GM12878 (cell line): ENCODE data around the gene EYS.

Source experiments
- CEBPB ChIP-seq, 2 experiments: fragments of 150-350 bp in 1 of 2; IDR thresholded peaks; 2 replicates each; pipeline ENCODE4 v1.6.1; 2012 to 2014; ENCODE audit warnings: low read depth in 2 of 2, low read length in 2 of 2, borderline replicate concordance in 1 of 2, inconsistent platforms in 1 of 2
- EP300 ChIP-seq, 2 experiments: fragments of 150-350 bp in 1 of 2; IDR thresholded peaks; 2 replicates each; pipeline ENCODE4 v1.6.1; 2011 to 2012; ENCODE audit warnings: low read depth in 2 of 2, low read length in 2 of 2, borderline replicate concordance in 1 of 2, improper control_type of control experiment in 1 of 2, inconsistent platforms in 1 of 2; ENCODE audit not compliant: control insufficient read depth in 1 of 2
- PBX3 ChIP-seq: IDR thresholded peaks from 2 replicates; pipeline ENCODE4 v1.6.1; 2011; ENCODE audit warnings: mild to moderate bottlenecking, low read depth, low read length, moderate library complexity; ENCODE audit not compliant: insufficient replicate concordance
- ZZZ3 ChIP-seq: IDR thresholded peaks from 2 replicates; pipeline ENCODE4 v1.6.1; 2011; ENCODE audit warnings: low read depth; ENCODE audit not compliant: control insufficient read depth, insufficient read length
- TF ChIP-seq, protein P1 (sequence below): fragments of 450-650 bp; IDR thresholded peaks from 2 replicates; pipeline ENCODE4 v1.6.1; 2018; ENCODE audit warnings: borderline replicate concordance, mild to moderate bottlenecking; ENCODE audit not compliant: partially characterized antibody
- TF ChIP-seq, protein P2 (sequence below): fragments of 450-650 bp; formaldehyde crosslinking; IDR thresholded peaks from 2 replicates; pipeline ENCODE4 v1.4.0; 2022; ENCODE audit warnings: mild to moderate bottlenecking, moderate library complexity
- TF ChIP-seq, protein P3 (sequence below), 3 experiments: IDR thresholded peaks in 2 of 3; conservative IDR thresholded peaks in 1 of 3; 2 replicates each; pipeline ENCODE4 v1.5.1; 2011; ENCODE audit warnings: low read depth in 3 of 3, low read length in 3 of 3, mild to moderate bottlenecking in 3 of 3, control low read depth in 2 of 3, moderate library complexity in 2 of 3, inconsistent platforms in 1 of 3, mixed read lengths in 1 of 3; ENCODE audit not compliant: control insufficient read depth in 2 of 3, insufficient read depth in 1 of 3; ENCODE audit errors: extremely low read depth in 1 of 3

DNA sequence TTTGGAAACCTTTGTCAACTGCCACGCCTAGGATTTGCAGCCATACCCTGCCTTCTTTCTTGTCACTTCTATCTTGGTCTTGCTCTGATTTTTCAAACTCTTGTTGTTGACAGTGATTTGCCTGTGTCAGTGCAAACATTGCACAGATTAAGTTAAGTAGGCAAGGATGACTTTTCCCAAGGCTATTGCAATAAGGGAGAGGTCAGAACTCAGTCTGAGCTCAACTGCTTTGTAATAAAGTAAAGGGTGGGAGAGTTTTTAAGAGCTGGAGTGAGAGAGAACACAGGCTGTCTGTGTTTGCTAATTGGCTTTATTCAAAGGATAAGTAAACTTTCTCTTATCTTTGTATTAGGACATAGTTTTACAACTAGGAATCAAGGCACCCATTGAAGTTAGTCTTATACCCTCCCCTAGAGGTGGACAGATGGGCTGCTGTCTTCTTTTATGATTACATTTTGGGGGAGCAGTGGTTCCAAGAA is 1622.8 kb downstream of the EYS start:
- TF ChIP-seq EP300 (IDR thresholded peaks at IDR 0.05; ENCODE audit: borderline replicate concordance in 1 of 2, control insufficient read depth in 1 of 2, low read depth in 2 of 2, low read length in 2 of 2) (no peak), ZZZ3 (no peak), CEBPB (IDR thresholded peaks at IDR 0.05; ENCODE audit: borderline replicate concordance in 1 of 2, low read depth in 2 of 2, low read length in 2 of 2) (no peak), PBX3 (no peak)
- TF ChIP-seq, protein P1, sequence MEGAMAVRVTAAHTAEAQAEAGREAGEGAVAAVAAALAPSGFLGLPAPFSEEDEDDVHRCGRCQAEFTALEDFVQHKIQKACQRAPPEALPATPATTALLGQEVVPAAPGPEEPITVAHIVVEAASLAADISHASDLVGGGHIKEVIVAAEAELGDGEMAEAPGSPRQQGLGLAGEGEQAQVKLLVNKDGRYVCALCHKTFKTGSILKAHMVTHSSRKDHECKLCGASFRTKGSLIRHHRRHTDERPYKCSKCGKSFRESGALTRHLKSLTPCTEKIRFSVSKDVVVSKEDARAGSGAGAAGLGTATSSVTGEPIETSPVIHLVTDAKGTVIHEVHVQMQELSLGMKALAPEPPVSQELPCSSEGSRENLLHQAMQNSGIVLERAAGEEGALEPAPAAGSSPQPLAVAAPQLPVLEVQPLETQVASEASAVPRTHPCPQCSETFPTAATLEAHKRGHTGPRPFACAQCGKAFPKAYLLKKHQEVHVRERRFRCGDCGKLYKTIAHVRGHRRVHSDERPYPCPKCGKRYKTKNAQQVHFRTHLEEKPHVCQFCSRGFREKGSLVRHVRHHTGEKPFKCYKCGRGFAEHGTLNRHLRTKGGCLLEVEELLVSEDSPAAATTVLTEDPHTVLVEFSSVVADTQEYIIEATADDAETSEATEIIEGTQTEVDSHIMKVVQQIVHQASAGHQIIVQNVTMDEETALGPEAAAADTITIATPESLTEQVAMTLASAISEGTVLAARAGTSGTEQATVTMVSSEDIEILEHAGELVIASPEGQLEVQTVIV = no peak
- TF ChIP-seq, protein P2, sequence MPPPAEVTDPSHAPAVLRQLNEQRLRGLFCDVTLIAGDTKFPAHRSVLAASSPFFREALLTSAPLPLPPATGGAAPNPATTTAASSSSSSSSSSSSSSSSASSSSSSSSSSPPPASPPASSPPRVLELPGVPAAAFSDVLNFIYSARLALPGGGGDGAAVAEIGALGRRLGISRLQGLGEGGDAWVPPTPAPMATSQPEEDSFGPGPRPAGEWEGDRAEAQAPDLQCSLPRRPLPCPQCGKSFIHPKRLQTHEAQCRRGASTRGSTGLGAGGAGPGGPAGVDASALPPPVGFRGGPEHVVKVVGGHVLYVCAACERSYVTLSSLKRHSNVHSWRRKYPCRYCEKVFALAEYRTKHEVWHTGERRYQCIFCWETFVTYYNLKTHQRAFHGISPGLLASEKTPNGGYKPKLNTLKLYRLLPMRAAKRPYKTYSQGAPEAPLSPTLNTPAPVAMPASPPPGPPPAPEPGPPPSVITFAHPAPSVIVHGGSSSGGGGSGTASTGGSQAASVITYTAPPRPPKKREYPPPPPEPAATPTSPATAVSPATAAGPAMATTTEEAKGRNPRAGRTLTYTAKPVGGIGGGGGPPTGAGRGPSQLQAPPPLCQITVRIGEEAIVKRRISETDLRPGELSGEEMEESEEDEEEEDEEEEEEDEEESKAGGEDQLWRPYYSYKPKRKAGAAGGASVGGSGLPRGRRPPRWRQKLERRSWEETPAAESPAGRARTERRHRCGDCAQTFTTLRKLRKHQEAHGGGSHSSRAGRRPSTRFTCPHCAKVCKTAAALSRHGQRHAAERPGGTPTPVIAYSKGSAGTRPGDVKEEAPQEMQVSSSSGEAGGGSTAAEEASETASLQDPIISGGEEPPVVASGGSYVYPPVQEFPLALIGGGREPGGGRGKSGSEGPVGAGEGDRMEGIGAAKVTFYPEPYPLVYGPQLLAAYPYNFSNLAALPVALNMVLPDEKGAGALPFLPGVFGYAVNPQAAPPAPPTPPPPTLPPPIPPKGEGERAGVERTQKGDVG = no peak
- TF ChIP-seq, protein P3, sequence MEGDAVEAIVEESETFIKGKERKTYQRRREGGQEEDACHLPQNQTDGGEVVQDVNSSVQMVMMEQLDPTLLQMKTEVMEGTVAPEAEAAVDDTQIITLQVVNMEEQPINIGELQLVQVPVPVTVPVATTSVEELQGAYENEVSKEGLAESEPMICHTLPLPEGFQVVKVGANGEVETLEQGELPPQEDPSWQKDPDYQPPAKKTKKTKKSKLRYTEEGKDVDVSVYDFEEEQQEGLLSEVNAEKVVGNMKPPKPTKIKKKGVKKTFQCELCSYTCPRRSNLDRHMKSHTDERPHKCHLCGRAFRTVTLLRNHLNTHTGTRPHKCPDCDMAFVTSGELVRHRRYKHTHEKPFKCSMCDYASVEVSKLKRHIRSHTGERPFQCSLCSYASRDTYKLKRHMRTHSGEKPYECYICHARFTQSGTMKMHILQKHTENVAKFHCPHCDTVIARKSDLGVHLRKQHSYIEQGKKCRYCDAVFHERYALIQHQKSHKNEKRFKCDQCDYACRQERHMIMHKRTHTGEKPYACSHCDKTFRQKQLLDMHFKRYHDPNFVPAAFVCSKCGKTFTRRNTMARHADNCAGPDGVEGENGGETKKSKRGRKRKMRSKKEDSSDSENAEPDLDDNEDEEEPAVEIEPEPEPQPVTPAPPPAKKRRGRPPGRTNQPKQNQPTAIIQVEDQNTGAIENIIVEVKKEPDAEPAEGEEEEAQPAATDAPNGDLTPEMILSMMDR (IDR thresholded peaks at IDR 0.05 in 2 of 3, conservative IDR thresholded peaks at IDR 0.05 in 1 of 3; ENCODE audit: control insufficient read depth in 2 of 3, extremely low read depth in 1 of 3, insufficient read depth in 1 of 3, low read depth in 3 of 3, low read length in 3 of 3) = no peak
